Lung (tissue), 12 donors: ENCODE results near the gene KCNMB4. TPM values are rescaled to one million over a fixed set of nuclear protein-coding genes. Genes with fewer than 3 reads are reported as not detected.

Experiments
- ATAC-seq: fragments of 200-7000 bp; cut with Tn5 transposase; one replicate; pipeline ENCODE4 v1.9.1; 2020; ENCODE audit warnings: moderate number of reproducible peaks; ENCODE audit not compliant: insufficient read depth, low FRiP score
- DNase-seq, 3 donors: peaks; one replicate each; pipeline ENCODE4 v3.0.0-alpha.2; 2013 to 2017
- H3K27ac ChIP-seq, 2 donors: one replicate each; pipeline ENCODE4 v1.5.1; 2013; ENCODE audit warnings: mild to moderate bottlenecking in 2 of 2, moderate library complexity in 2 of 2, control low read depth in 1 of 2, inconsistent platforms in 1 of 2, low read depth in 1 of 2, low read length in 1 of 2
- H3K27me3 ChIP-seq, 3 donors: one replicate each; pipeline ENCODE4 v1.5.1; 2013; ENCODE audit warnings: low read length in 2 of 3; ENCODE audit not compliant: control insufficient read depth in 3 of 3, insufficient read depth in 3 of 3
- H3K36me3 ChIP-seq, 4 donors: one replicate each; pipeline ENCODE4 v1.5.1; 2013; ENCODE audit warnings: low read length in 4 of 4, mild to moderate bottlenecking in 1 of 4, moderate library complexity in 1 of 4; ENCODE audit not compliant: control insufficient read depth in 4 of 4, insufficient read depth in 4 of 4
- H3K4me1 ChIP-seq, 5 donors: one replicate each; pipeline ENCODE4 v1.5.1; 2013; ENCODE audit warnings: low read length in 5 of 5, mild to moderate bottlenecking in 2 of 5, moderate library complexity in 1 of 5; ENCODE audit not compliant: control insufficient read depth in 5 of 5, insufficient read depth in 5 of 5
- H3K4me3 ChIP-seq: one replicate; pipeline ENCODE4 v1.5.1; 2013; ENCODE audit warnings: mild to moderate bottlenecking, control low read depth, moderate library complexity
- H3K9ac ChIP-seq, 2 donors: one replicate each; pipeline ENCODE4 v1.5.1; 2013; ENCODE audit warnings: low read length in 2 of 2, control low read depth in 1 of 2; ENCODE audit not compliant: insufficient read depth in 1 of 2
- H3K9me3 ChIP-seq, 4 donors: one replicate each; pipeline ENCODE4 v1.5.1; 2013; ENCODE audit warnings: low read length in 3 of 4, mild to moderate bottlenecking in 1 of 4, moderate library complexity in 1 of 4; ENCODE audit not compliant: control insufficient read depth in 4 of 4, insufficient read depth in 3 of 4
- WGBS, 2 donors: extraction: QIAGEN DNeasy Blood & Tissue Kit; methylation state at CpG; one replicate each; pipeline ENCODE4 v1.1.7; 2013; 5-methylcytosine and 5-hydroxymethylcytosine counted together
- polyA plus RNA-seq, 2 donors: library from polyadenylated mRNA; stranded (reverse); fragments of 200-250 nt; gene quantifications; one replicate each; pipeline ENCODE4 v1.2.1, GENCODE V29; 2013
- total RNA-seq, 2 donors: library from RNA; depleted of rRNA in 1 of 2; stranded (reverse); fragments of >200 nt in 1 of 2; gene quantifications; one replicate each; pipeline ENCODE4 v1.2.1, GENCODE V29; 2014 to 2021
- TF ChIP-seq, protein P1 (sequence below): IDR thresholded peaks from 2 replicates; pipeline ENCODE4 v1.5.1; 2012; ENCODE audit warnings: mild to moderate bottlenecking; ENCODE audit errors: control extremely low read depth, extremely low read depth
- donor health status: control.
- donor health status: control.
- donor health status: Bipolar disorder and iron deficiency.
- donor health status: healthy.
- donor health status: DM: yes; HTN: yes; CAD: no.

Gene KCNMB4
- total and polyA plus RNA-seq, 4 donors, result 1.6 to 8.7 (median 5.1) TPM

DNA sequence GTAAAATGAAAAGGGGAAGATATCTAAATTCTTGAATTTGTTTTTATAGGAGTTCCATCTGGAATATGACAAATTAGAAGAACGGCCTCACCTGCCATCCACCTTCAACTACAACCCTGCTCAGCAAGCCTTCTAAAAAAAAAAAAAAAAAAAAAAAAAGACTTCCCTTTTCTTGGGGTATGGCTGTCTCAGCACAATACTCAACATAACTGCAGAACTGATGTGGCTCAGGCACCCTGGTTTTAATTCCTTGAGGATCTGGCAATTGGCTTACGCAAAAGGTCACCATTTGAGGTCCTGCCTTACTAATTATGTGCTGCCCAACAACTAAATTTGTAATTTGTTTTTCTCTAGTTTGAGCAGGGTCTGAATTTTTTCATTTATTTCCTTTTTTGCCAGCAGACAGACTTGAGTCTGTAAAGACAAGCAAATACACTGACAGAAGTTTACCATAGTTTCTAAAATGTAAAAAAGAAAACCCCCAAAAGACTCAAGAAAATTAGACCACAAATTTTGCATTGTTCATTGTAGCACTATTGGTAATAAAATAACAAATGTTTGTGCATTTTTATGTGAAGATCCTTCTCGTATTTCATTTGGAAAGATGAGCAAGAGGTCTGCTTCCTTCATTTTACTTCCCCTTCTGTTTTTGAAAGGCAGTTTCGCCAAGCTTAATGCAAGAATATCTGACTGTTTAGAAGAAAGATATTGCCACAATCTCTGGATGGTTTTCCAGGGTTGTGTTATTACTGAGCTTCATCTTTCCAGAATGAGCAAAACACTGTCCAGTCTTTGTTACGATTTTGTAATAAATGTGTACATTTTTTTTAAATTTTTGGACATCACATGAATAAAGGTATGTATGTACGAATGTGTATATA, 12.1 kb upstream of the KCNMB4 start:
- WGBS, 2 donors, result 67 to 83% methylated on average over 6 of the region's 6 CpGs
- no peak for ATAC-seq

DNA sequence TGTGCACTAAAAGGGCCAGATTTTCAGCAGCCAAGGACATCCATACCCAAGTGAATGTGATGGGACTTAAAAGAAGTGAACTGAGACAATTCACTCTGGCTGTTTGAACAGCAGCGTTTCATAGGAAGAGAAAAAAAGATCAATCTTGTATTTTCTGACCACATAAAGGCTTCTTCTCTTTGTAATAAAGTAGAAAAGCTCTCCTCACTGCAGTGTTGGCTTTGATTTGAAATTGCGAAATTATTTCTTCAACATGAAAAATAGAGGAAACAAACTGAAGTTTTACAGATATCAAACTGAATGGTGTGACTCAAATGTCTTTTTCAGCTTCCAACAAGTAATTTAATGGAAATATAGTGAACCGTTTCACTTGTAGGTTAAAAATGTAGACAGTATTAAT, 11.3 kb upstream of the KCNMB4 start:
- Histone ChIP-seq H3K9me3 (no peaks in the 10 kb centered on the region), H3K4me1 (peaks cover 0 to 2% (median 0%) of the 10 kb centered on the region in 5 donors), H3K27ac (no peak overlapping the region), H3K9ac (no peak overlapping the region), H3K36me3 (peaks cover 2 to 12% (median 6%) of the 10 kb centered on the region in 4 donors), H3K4me3 (no peak overlapping the region), H3K27me3 (no peaks in the 10 kb centered on the region)
- 58 to 64% methylated on average over 3 of the region's 3 CpGs for WGBS, 2 donors
- TF ChIP-seq, protein P1, sequence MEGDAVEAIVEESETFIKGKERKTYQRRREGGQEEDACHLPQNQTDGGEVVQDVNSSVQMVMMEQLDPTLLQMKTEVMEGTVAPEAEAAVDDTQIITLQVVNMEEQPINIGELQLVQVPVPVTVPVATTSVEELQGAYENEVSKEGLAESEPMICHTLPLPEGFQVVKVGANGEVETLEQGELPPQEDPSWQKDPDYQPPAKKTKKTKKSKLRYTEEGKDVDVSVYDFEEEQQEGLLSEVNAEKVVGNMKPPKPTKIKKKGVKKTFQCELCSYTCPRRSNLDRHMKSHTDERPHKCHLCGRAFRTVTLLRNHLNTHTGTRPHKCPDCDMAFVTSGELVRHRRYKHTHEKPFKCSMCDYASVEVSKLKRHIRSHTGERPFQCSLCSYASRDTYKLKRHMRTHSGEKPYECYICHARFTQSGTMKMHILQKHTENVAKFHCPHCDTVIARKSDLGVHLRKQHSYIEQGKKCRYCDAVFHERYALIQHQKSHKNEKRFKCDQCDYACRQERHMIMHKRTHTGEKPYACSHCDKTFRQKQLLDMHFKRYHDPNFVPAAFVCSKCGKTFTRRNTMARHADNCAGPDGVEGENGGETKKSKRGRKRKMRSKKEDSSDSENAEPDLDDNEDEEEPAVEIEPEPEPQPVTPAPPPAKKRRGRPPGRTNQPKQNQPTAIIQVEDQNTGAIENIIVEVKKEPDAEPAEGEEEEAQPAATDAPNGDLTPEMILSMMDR, result no peak
- no peak for ATAC-seq
- DNase-seq, result peak in 2 of 3 donors; percentile 34 to 60

More for the DNA sequence above, 12.1 kb upstream of the KCNMB4 start:
- Histone ChIP-seq H3K27ac (no peak overlapping the region), H3K9me3 (no peaks in the 10 kb centered on the region), H3K4me3 (no peak overlapping the region), H3K27me3 (no peaks in the 10 kb centered on the region), H3K9ac (no peak overlapping the region), H3K36me3 (peaks cover 2 to 12% (median 6%) of the 10 kb centered on the region in 4 donors), H3K4me1 (peaks cover 0 to 2% (median 0%) of the 10 kb centered on the region in 5 donors)
- no peak for DNase-seq
- TF ChIP-seq, protein P1, result no peak

DNA sequence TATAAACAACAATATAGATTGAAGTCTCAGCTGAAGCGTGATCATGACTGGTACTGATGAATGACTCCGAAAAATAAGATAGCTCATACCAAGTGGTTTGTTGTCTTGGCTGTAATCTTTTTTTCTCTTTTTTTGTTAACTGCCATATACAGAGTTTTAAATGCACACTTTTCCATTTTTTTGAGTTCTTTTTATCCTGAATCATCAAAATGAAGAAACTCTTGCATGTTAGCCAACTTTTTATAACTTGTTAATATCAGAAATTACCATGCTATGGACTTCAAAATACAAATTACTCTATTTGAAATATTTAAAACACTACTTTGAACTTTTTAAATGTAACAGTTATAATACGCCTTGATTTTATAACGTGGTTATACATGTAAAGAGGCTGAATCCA, 10.1 kb upstream of the KCNMB4 start:
- no peak for DNase-seq
- H3K9ac ChIP-seq, result no peak overlapping the region
- H3K36me3 ChIP-seq, result peaks cover 2 to 12% (median 6%) of the 10 kb centered on the region in 4 donors
- no peak overlapping the region for H3K4me3 ChIP-seq
- H3K27ac ChIP-seq, result no peak overlapping the region
- 96 to 97% methylated on average over 4 of the region's 4 CpGs for WGBS, 2 donors
- no peak for ATAC-seq
- H3K4me1 ChIP-seq, result peaks cover 0 to 2% (median 0%) of the 10 kb centered on the region in 5 donors
- H3K9me3 ChIP-seq, result no peaks in the 10 kb centered on the region
- no peaks in the 10 kb centered on the region for H3K27me3 ChIP-seq
- TF ChIP-seq, protein P1, result no peak
